Coronary artery (tissue), 2 donors: ENCODE data around the gene ZSCAN18.

Source experiments
- DNase-seq: peaks from one replicate; pipeline ENCODE4 v3.0.0-alpha.2; 2017; ENCODE audit warnings: low spot score
- H3K27ac ChIP-seq, 2 donors: fragments of 200-600 bp; sonication (generic); one replicate each; pipeline ENCODE4 v1.5.1; 2016 to 2019
- H3K4me3 ChIP-seq: fragments of 200-600 bp; sonication (generic); 2 replicates; pipeline ENCODE4 v1.5.1; 2016; ENCODE audit warnings: mild to moderate bottlenecking, moderate library complexity
- TF ChIP-seq, protein P1 (sequence below): fragments of 200-600 bp; sonication (generic); IDR thresholded peaks from one replicate; pipeline ENCODE4 v1.5.1; 2019; ENCODE audit warnings: antibody characterized with exemption

ZSCAN18 gene

DNA sequence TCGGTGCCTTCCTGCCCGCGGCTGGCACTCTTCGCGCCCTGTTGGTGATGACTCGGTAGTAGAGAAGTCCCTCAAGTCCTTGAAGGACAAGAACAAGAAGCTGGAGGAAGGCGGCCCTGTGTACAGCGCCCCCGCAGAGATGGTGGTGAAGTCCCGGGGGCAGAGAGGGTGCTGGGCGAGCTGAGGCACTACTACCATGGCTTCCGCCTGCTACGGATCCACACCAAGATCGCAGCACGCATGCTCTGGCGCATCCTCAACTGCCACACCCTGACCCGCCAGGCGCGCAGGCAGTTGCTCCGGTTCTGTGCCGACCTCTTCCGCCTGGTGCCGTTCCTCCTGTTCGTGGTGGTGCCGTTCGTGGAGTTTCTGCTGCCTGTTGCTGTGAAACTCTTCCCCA lies 53.1 kb downstream of the ZSCAN18 start:
- no peak for DNase-seq
- H3K4me3 ChIP-seq: no peak overlapping the region
- no peak overlapping the region for H3K27ac ChIP-seq
- TF ChIP-seq, protein P1, sequence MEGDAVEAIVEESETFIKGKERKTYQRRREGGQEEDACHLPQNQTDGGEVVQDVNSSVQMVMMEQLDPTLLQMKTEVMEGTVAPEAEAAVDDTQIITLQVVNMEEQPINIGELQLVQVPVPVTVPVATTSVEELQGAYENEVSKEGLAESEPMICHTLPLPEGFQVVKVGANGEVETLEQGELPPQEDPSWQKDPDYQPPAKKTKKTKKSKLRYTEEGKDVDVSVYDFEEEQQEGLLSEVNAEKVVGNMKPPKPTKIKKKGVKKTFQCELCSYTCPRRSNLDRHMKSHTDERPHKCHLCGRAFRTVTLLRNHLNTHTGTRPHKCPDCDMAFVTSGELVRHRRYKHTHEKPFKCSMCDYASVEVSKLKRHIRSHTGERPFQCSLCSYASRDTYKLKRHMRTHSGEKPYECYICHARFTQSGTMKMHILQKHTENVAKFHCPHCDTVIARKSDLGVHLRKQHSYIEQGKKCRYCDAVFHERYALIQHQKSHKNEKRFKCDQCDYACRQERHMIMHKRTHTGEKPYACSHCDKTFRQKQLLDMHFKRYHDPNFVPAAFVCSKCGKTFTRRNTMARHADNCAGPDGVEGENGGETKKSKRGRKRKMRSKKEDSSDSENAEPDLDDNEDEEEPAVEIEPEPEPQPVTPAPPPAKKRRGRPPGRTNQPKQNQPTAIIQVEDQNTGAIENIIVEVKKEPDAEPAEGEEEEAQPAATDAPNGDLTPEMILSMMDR: no peak

DNA sequence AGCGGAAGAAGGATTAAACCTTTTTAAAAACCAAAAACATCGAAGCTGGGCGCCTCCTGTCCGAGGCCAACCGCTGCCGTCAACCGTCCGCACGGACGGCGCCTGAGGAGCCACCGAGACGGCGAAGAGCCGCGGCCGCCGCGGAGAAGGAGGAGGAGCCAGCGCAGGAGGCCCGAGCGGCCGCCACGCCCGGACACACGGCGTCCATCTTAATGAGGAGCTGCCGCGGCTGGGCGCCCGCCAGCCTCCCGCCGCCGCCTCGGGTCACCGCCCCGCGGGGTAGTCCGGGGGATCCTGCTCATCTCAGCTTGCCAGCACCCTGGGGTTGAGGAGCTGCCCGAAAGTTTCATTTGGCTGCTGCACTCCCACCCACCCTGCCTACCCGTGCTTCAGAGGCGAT lies 53.6 kb downstream of the ZSCAN18 start:
- DNase-seq: no peak
- no peak overlapping the region for H3K4me3 ChIP-seq
- H3K27ac ChIP-seq: no peak overlapping the region
- TF ChIP-seq, protein P1: no peak

DNA sequence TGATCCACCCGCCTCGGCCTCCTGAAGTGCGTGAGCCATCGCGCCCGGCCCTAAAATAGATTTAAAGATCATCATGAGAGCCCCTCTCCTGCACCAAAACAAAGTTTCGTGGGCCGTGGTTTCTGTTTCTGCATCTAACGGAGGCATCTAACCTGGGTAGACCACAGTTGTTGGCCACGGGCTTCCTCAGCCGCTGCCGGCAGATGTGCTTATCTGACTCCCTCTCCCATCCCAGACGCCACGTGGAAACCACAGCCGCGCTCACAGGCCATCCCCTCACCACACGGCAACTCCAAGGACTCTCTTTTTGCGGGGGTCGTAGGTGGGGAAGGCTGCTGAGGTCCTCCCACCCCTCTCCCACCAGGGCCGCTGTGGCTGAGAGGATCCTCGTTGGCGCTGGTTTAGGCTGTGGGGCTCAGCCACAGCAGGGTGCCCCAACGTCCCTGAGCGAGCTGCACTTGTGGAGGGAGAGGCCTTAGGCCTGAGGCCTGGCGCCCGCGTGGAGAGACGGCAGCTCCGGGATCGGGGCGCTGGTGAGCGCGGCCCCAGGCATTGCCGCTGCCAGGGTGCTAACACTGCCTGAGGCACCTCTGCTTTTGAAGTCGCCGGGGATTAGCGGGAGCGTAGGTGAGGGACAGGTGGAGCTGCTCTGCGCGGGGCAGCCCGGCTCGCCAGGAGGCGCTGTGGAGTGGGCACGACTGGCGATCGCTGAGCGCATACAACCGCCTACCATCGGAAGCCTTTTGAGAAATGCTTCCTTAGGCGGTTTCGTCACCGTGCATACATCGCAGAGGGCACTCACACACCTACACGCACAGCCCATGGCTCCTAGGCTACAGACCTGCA lies 55.3 kb downstream of the ZSCAN18 start:
- no peak overlapping the region for H3K27ac ChIP-seq
- DNase-seq: no peak
- TF ChIP-seq, protein P1: no peak
- H3K4me3 ChIP-seq: no peak overlapping the region

DNA sequence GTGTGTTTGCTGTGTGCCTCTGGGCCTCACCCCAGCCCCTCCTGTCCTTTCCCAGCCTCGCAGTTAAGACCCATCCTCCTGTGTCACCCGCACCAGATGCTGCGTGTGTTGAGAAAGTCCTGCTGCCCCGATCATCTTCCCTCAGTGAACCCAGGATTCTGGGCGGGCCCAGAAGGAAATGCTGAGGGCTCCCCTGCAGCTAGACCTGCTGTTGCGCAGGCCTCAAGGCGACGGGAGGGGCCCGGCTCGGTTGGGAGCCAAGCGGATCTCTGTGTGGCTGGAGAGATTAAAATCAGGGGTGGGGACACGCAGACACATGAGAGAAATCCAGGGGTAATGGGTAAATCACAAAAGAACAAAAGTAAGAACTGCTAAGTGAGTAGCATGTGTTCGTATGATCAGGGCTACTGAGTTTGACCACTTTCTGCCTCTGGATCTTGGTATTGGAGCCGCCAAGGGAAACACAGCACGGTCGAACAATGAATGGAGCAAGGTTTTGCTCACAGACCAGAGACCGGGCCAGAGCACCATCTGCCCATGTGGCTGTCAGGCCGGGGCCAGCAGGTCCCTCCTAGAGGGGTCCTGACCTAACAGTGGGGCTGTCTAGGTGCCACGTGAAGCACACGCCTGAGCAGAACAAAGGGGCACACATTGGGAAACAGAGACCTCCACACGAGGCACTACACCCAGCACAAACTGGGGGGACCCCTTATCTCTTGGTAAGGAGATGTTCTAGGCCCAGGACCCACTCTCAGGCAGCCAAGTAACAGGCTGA lies 57.1 kb downstream of the ZSCAN18 start:
- TF ChIP-seq, protein P1: no peak
- Histone ChIP-seq H3K27ac (no peak overlapping the region), H3K4me3 (no peak overlapping the region)
- no peak for DNase-seq

DNA sequence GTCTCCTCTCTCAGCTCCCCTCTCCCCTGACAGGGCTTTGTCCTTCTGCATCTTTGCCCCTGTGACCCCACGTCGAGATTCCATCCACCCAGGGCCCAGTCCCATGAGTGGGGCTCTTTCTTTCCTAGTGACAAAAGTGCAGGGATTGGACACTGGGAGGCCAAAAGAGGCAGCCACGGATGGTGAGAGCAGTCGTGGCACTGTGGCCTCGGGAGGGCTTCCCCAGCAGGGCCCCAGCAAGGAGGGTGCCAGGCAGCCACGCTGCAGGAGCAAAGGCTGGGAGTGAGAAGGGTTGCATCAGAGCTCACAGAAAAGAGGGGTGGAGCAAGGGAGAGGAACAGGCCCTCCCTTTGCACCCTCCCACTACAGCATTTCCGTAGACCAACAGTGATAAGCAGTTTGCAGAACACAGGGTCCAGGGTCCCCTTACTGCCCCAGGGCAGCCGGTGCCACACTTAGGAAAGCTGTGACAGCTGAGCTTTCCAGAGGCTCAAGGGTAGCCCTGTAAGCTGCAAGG lies 59.3 kb downstream of the ZSCAN18 start:
- TF ChIP-seq, protein P1: no peak
- no peak for DNase-seq
- Histone ChIP-seq H3K4me3 (no peak overlapping the region), H3K27ac (no peak overlapping the region)

DNA sequence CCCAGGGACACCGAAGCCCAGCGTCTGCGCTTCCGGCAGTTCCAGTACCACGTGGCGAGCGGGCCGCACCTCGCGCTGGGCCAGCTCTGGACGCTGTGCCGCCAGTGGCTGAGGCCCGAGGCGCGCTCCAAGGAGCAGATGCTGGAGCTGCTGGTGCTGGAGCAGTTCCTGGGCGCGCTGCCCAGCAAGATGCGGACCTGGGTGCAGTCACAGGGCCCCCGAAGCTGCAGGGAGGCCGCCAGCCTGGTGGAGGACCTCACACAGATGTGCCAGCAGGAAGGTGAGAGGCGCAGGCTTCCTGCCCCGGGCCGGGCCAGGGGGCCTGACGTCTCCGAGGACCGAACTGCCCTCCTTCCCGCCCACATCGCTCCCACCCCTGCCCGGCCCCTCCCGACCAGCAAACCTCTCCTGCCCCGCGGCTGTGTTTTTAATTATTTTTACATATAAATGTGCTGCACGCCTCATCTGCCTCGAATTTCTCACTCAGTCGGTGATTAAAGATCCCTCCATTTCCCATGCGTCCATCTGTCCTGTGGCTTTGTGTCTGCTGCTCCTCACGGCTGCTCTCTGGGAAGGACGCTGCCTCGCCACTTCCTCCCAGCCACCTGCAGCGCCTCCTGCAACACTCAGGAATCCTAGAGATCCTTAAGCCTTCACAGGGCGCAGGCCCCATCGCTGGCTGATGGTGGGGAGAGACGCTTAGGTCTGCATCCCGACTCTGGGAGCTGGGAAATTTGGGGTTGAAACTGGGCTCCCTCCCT lies 59.9 kb downstream of the ZSCAN18 start:
- Histone ChIP-seq H3K27ac (no peak overlapping the region), H3K4me3 (no peak overlapping the region)
- no peak for DNase-seq
- TF ChIP-seq, protein P1: no peak
